ENCODE measurements around the gene PSMG1. TPM values are rescaled to one million over a fixed set of nuclear protein-coding genes. Genes with fewer than 3 reads are reported as not detected.
"Not testable (repeated sequence)": the region's sequence is repeated elsewhere in the genome, so short reads cannot be mapped to it uniquely, and the experiment has no call there.

Gene PSMG1
- total RNA-seq, 2 donors from 2014 or later, result 60.0 to 68.9 TPM

DNA sequence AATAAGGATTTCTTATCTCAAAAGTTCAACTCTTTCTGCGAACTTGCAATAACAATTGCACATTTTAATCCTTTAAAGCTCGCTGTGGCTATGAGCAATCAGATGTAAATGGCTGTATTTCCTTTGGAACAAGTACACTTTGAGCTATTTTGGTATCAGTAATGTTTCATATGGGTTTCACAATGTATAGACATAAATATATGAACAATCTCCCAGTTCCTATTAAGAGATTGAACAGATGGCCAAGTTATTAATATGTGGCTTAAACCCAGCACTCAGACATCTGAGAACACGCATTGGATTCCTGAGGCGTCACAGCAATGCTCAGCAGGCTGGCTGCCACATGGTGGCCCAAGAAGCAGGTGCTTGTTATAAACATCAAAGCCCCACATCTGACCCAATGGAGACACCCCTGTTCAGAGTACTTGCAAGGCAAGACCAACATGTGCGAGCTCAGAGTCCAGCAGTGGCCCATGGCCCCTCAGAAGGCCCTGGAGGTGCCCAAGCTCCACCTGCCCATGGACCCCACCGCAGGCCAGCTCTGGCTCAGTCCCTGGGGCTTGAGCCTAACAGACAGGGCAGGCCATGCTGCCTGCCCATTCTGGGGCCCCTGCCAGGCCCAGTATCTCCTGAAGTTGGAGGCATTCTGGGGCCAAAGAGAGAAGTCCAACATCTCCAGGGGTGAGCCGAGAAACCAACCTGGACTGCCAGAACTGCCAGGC, 23.7 kb downstream of the PSMG1 start:
- no peak overlapping the region for H3K4me3 Mint-ChIP-seq
- H3K27ac Mint-ChIP-seq, result no peak overlapping the region
- H3K4me1 Mint-ChIP-seq (ENCODE audit: low read depth in 2 of 2), result no peaks in the 10 kb centered on the region
- H3K9me3 Mint-ChIP-seq, result peaks cover 7% of the 10 kb centered on the region
- ATAC-seq, result no peak
- H3K27me3 Mint-ChIP-seq, result peaks cover 6 to 7% of the 10 kb centered on the region in 2 donors
- peaks cover 5% of the 10 kb centered on the region for H3K36me3 Mint-ChIP-seq
- no peak for DNase-seq (ENCODE audit: low spot score)

- DNase-seq (ENCODE audit: low spot score); H3K27ac Mint-ChIP-seq; H3K27me3 Mint-ChIP-seq; H3K36me3 Mint-ChIP-seq; H3K4me3 Mint-ChIP-seq; H3K9me3 Mint-ChIP-seq; H3K4me1 Mint-ChIP-seq (ENCODE audit: low read depth in 2 of 2); ATAC-seq: not testable (repeated sequence)
These were observed 26.0 kb downstream of the PSMG1 start for GRCh38 chr21:39157241-39157640.

DNA sequence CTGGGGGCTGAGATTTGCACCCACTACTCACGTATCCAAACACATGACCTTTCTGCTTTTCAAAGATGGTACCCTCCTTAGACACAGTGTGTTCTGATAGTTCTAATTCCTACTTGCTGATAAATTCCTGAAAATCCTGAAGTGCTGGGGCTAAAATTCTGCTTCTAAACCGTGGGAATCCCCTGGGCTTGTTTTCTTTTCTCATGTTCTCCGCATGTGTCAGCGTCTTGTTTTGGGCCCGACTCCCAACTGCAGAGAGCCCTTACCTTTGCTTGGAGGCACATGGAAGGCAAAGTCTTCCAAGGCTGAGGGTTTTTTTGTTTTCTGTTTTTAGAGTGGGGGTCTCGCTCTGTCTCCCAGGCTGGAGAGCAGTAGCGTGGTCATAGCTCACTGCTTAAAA, 27.2 kb downstream of the PSMG1 start:
- H3K9me3 Mint-ChIP-seq, result no peaks in the 10 kb centered on the region
- H3K4me1 Mint-ChIP-seq (ENCODE audit: low read depth in 2 of 2), result no peaks in the 10 kb centered on the region
- no peak for DNase-seq (ENCODE audit: low spot score)
- H3K27me3 Mint-ChIP-seq, result peaks cover 0 to 4% of the 10 kb centered on the region in 2 donors
- no peak overlapping the region for H3K27ac Mint-ChIP-seq
- no peaks in the 10 kb centered on the region for H3K36me3 Mint-ChIP-seq
- no peak for ATAC-seq
- H3K4me3 Mint-ChIP-seq, result no peak overlapping the region

GRCh38 chr21:39155578-39155977, 27.7 kb downstream of the PSMG1 start:
- no peak overlapping the region for H3K27ac Mint-ChIP-seq
- DNase-seq (ENCODE audit: low spot score) (no peak), ATAC-seq (no peak)
- H3K36me3 Mint-ChIP-seq, result no peaks in the 10 kb centered on the region
- H3K27me3 Mint-ChIP-seq, result peaks cover 2 to 6% of the 10 kb centered on the region in 2 donors
- H3K4me3 Mint-ChIP-seq, result no peak overlapping the region
- no peaks in the 10 kb centered on the region for H3K9me3 Mint-ChIP-seq
- no peaks in the 10 kb centered on the region for H3K4me1 Mint-ChIP-seq (ENCODE audit: low read depth in 2 of 2)

GRCh38 chr21:39153842-39154241, 29.4 kb downstream of the PSMG1 start:
- no peak overlapping the region for H3K27ac Mint-ChIP-seq
- H3K27me3 Mint-ChIP-seq, result peaks cover 10 to 13% of the 10 kb centered on the region in 2 donors
- no peaks in the 10 kb centered on the region for H3K9me3 Mint-ChIP-seq
- DNase-seq (ENCODE audit: low spot score) (no peak), ATAC-seq (no peak)
- H3K36me3 Mint-ChIP-seq, result no peaks in the 10 kb centered on the region
- H3K4me1 Mint-ChIP-seq (ENCODE audit: low read depth in 2 of 2), result no peaks in the 10 kb centered on the region
- H3K4me3 Mint-ChIP-seq, result no peak overlapping the region

DNA sequence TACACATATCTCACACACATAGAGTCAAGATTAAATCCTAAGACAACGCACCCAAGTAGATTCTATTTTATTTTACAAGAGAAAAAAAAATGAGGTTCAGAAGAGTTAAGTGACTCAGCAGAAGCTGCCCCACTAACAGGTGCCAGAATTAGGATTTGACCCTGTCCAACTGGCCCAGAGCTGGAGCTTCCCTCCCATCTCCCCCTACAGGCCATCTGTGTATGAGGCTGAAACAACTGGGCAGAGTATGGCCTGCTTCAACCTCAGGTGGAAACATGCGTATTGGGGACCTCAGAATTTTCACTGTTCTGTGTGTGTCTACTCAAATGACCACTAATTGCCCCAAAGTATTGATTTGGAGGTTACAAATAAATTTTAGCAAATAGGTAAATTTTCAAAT, 29.9 kb downstream of the PSMG1 start:
- Mint-ChIP-seq H3K4me3 (no peak overlapping the region), H3K27ac (no peak overlapping the region), H3K27me3 (peaks cover 10 to 13% of the 10 kb centered on the region in 2 donors), H3K9me3 (no peaks in the 10 kb centered on the region), H3K36me3 (no peaks in the 10 kb centered on the region), H3K4me1 (ENCODE audit: low read depth in 2 of 2) (no peaks in the 10 kb centered on the region)
- ATAC-seq (no peak), DNase-seq (ENCODE audit: low spot score) (no peak)

- Mint-ChIP-seq H3K4me1 (ENCODE audit: low read depth in 2 of 2) (no peaks in the 10 kb centered on the region), H3K36me3 (no peaks in the 10 kb centered on the region), H3K9me3 (no peaks in the 10 kb centered on the region), H3K27ac (no peak overlapping the region), H3K4me3 (no peak overlapping the region), H3K27me3 (peaks cover 10 to 13% of the 10 kb centered on the region in 2 donors)
- no peak for ATAC-seq
- no peak for DNase-seq (ENCODE audit: low spot score)
These were observed 31.0 kb downstream of the PSMG1 start for GRCh38 chr21:39152271-39152670.

DNA sequence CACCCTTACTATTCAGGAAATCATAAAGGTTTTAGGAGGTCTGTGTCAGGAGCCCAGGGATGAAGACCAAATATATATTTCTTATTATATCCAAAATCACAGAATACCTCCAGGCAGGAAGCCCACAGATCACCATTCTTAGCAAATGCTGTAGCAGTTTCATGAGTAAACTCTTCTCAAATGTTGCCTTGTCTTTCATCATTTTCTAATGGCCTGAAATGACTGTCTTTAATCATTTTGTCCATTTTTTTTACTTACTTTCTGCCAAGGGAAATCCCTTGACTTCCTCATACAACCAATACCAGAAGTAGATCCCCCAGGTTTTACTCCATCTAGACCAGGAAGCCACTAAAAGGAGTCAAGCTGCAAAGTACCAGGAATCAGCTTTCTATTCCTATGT, 32.4 kb downstream of the PSMG1 start:
- Mint-ChIP-seq H3K4me1 (ENCODE audit: low read depth in 2 of 2) (no peaks in the 10 kb centered on the region), H3K36me3 (no peaks in the 10 kb centered on the region), H3K27ac (no peak overlapping the region), H3K27me3 (peaks cover 10 to 13% of the 10 kb centered on the region in 2 donors), H3K9me3 (no peaks in the 10 kb centered on the region), H3K4me3 (no peak overlapping the region)
- ATAC-seq (no peak), DNase-seq (ENCODE audit: low spot score) (no peak)

DNA sequence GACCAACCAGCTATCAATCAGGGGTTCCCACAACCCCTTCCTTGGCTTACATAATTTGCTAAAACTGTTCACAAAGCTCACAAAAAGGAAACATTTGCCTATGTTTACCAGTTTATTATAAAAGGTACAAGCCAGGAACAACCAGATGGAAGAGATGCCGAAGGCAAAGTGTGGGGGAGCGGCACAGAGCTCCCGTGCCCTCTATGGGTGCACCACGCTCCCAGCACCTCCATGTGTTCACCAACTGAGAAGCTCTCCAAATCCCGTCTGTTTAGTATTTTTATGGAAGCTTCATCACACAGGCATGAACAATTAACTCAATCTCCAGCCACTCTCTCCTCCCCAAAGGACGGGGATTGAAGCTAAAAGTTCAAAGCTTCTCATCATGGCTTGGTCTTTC, 32.9 kb downstream of the PSMG1 start:
- Mint-ChIP-seq H3K4me1 (ENCODE audit: low read depth in 2 of 2) (no peaks in the 10 kb centered on the region), H3K36me3 (no peaks in the 10 kb centered on the region), H3K27ac (no peak overlapping the region), H3K9me3 (no peaks in the 10 kb centered on the region), H3K4me3 (no peak overlapping the region), H3K27me3 (peaks cover 10 to 13% of the 10 kb centered on the region in 2 donors)
- DNase-seq (ENCODE audit: low spot score) (no peak), ATAC-seq (no peak)

GRCh38 chr21:39149882-39150281, 33.4 kb downstream of the PSMG1 start:
- H3K4me1 Mint-ChIP-seq (ENCODE audit: low read depth in 2 of 2), result no peaks in the 10 kb centered on the region
- no peak overlapping the region for H3K4me3 Mint-ChIP-seq
- H3K9me3 Mint-ChIP-seq, result no peaks in the 10 kb centered on the region
- ATAC-seq, result no peak
- peaks cover 10 to 13% of the 10 kb centered on the region in 2 donors for H3K27me3 Mint-ChIP-seq
- no peak for DNase-seq (ENCODE audit: low spot score)
- no peaks in the 10 kb centered on the region for H3K36me3 Mint-ChIP-seq
- no peak overlapping the region for H3K27ac Mint-ChIP-seq

DNA sequence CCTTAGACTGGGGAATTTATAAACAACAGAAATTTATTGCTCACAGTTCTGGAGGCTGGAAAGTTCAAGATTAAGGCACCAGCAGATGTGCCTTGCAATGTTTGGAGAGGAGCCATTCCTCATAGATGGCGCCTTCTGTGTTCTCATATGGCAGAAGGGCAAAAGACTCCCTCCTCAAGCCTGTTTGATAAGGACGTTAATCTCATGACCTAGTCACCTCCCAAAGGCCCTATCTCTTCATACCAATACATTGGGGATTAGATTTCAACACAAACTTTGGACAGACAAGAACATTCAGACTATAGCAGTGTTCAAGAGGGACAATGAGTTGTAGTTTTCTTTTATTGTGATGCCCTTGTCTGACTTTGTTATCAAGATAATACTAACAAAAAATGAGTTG, 34.3 kb downstream of the PSMG1 start:
- H3K9me3 Mint-ChIP-seq, result no peaks in the 10 kb centered on the region
- no peaks in the 10 kb centered on the region for H3K36me3 Mint-ChIP-seq
- ATAC-seq (no peak), DNase-seq (ENCODE audit: low spot score) (no peak)
- peaks cover 0 to 3% of the 10 kb centered on the region in 2 donors for H3K4me1 Mint-ChIP-seq (ENCODE audit: low read depth in 2 of 2)
- H3K27me3 Mint-ChIP-seq, result peaks cover 10 to 13% of the 10 kb centered on the region in 2 donors
- H3K27ac Mint-ChIP-seq, result no peak overlapping the region
- H3K4me3 Mint-ChIP-seq, result no peak overlapping the region

- Mint-ChIP-seq H3K27ac (no peak overlapping the region), H3K27me3 (peaks cover 7 to 15% of the 10 kb centered on the region in 2 donors), H3K9me3 (no peaks in the 10 kb centered on the region), H3K4me1 (ENCODE audit: low read depth in 2 of 2) (peaks cover 0 to 5% of the 10 kb centered on the region in 2 donors), H3K36me3 (no peaks in the 10 kb centered on the region), H3K4me3 (no peak overlapping the region)
- ATAC-seq (no peak), DNase-seq (ENCODE audit: low spot score) (no peak)
These were observed 39.1 kb downstream of the PSMG1 start for GRCh38 chr21:39144191-39144590.

DNA sequence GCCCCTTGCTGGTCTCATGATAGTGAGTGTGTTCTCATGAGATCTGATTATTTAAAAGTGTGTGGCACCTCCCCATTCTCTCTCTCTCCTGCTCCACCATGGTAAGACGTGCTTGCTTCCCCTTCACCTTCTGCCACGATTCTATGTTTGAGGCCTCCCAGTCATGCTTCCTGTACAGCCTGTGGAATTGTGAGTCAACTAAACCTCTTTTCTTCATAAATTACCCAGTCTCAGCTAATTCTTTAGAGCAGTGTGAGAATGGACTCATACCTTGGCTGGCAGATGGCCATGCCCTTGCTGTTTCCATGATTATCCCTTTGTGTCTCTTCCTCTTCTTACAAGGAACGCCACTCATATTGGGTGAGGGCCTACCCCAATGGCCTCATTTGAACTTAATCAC, 40.3 kb downstream of the PSMG1 start:
- Mint-ChIP-seq H3K27ac (no peak overlapping the region), H3K9me3 (no peaks in the 10 kb centered on the region), H3K4me3 (no peak overlapping the region), H3K36me3 (no peaks in the 10 kb centered on the region), H3K27me3 (peaks cover 7 to 15% of the 10 kb centered on the region in 2 donors), H3K4me1 (ENCODE audit: low read depth in 2 of 2) (peaks cover 0 to 5% of the 10 kb centered on the region in 2 donors)
- no peak for DNase-seq (ENCODE audit: low spot score)
- ATAC-seq, result no peak

- no peak for ATAC-seq
- no peak overlapping the region for H3K4me3 Mint-ChIP-seq
- no peak for DNase-seq (ENCODE audit: low spot score)
- H3K9me3 Mint-ChIP-seq, result no peaks in the 10 kb centered on the region
- no peaks in the 10 kb centered on the region for H3K36me3 Mint-ChIP-seq
- peaks cover 0 to 5% of the 10 kb centered on the region in 2 donors for H3K4me1 Mint-ChIP-seq (ENCODE audit: low read depth in 2 of 2)
- no peak overlapping the region for H3K27ac Mint-ChIP-seq
- H3K27me3 Mint-ChIP-seq, result peaks cover 7 to 15% of the 10 kb centered on the region in 2 donors
These were observed 41.7 kb downstream of the PSMG1 start for GRCh38 chr21:39141502-39141901.
